Measurements from ENCODE around the gene NINL. TPM values are rescaled to one million over a fixed set of nuclear protein-coding genes. Genes with fewer than 3 reads are reported as not detected.

NINL gene
- polyA plus RNA-seq, 1 donor (not counting 4 experiments of a cell fraction or from before 2014, with no cell fraction given), result 0.79 TPM

GRCh38 chr20:25490656-25491445 is 94.5 kb downstream of the NINL start:
- no peak overlapping the region for H3K9ac ChIP-seq (ENCODE audit: control insufficient read depth, extremely low read depth, insufficient read depth, low read length)
- H2AFZ ChIP-seq (ENCODE audit: control insufficient read depth, low read length), result no peak overlapping the region
- H4K20me1 ChIP-seq (ENCODE audit: control insufficient read depth, extremely low read depth, insufficient read depth, low read length), result no peaks in the 10 kb centered on the region
- no peak overlapping the region for H3K27ac ChIP-seq (ENCODE audit: control insufficient read depth, insufficient read depth, low read length)
- FAIRE-seq (no peak), DNase-seq (ENCODE audit: low read depth, low spot score) (no peak)
- peaks cover 19% of the 10 kb centered on the region for H3K4me1 ChIP-seq (ENCODE audit: control insufficient read depth, extremely low read depth, insufficient read depth, low read length)
- no peak overlapping the region for H3K4me3 ChIP-seq (ENCODE audit: control insufficient read depth in 2 of 3, extremely low read depth in 1 of 3, insufficient read depth in 2 of 3, low read depth in 1 of 3, low read length in 3 of 3)
- no peaks in the 10 kb centered on the region for H3K79me2 ChIP-seq (ENCODE audit: control insufficient read depth, insufficient read depth, low read length)
- no peaks in the 10 kb centered on the region for H3K36me3 ChIP-seq (ENCODE audit: control insufficient read depth in 2 of 2, extremely low read depth in 1 of 2, insufficient read depth in 2 of 2, low read length in 2 of 2)
- no peaks in the 10 kb centered on the region for H3K9me1 ChIP-seq (ENCODE audit: control insufficient read depth, extremely low read depth, insufficient read depth, low read length)
- no peaks in the 10 kb centered on the region for H3K27me3 ChIP-seq (ENCODE audit: control insufficient read depth, extremely low read depth, insufficient read depth, low read length)
- H3K9me3 ChIP-seq (ENCODE audit: control insufficient read depth, low read depth, low read length), result no peaks in the 10 kb centered on the region
- H3K4me2 ChIP-seq (ENCODE audit: control insufficient read depth, extremely low read depth, insufficient read depth, low read depth, low read length), result no peak overlapping the region
- TF ChIP-seq EZH2 (IDR thresholded peaks at IDR 0.05; ENCODE audit: low read length) (no peak), CTCF (optimal IDR thresholded peaks at IDR 0.05 in 1 of 3, IDR thresholded peaks at IDR 0.05 in 1 of 3, conservative IDR thresholded peaks at IDR 0.05 in 1 of 3; ENCODE audit: extremely low read depth in 1 of 3, insufficient read depth in 2 of 3, low read length in 3 of 3) (no peak)
- dilution Hi-C loops (cut with MboI; ENCODE audit: extremely low pct_ligation_motif_present, low sequenced_read_pairs), result no loop called here

- Histone ChIP-seq H3K27me3 (ENCODE audit: control insufficient read depth, extremely low read depth, insufficient read depth, low read length) (no peaks in the 10 kb centered on the region), H3K4me1 (ENCODE audit: control insufficient read depth, extremely low read depth, insufficient read depth, low read length) (peaks cover 34% of the 10 kb centered on the region), H3K9me3 (ENCODE audit: control insufficient read depth, low read depth, low read length) (no peaks in the 10 kb centered on the region), H3K4me3 (ENCODE audit: control insufficient read depth in 2 of 3, extremely low read depth in 1 of 3, insufficient read depth in 2 of 3, low read depth in 1 of 3, low read length in 3 of 3) (no peak overlapping the region), H3K36me3 (ENCODE audit: control insufficient read depth in 2 of 2, extremely low read depth in 1 of 2, insufficient read depth in 2 of 2, low read length in 2 of 2) (no peaks in the 10 kb centered on the region), H3K79me2 (ENCODE audit: control insufficient read depth, insufficient read depth, low read length) (no peaks in the 10 kb centered on the region), H4K20me1 (ENCODE audit: control insufficient read depth, extremely low read depth, insufficient read depth, low read length) (no peaks in the 10 kb centered on the region), H2AFZ (ENCODE audit: control insufficient read depth, low read length) (no peak overlapping the region), H3K27ac (ENCODE audit: control insufficient read depth, insufficient read depth, low read length) (no peak overlapping the region), H3K9me1 (ENCODE audit: control insufficient read depth, extremely low read depth, insufficient read depth, low read length) (no peaks in the 10 kb centered on the region), H3K4me2 (ENCODE audit: control insufficient read depth, extremely low read depth, insufficient read depth, low read depth, low read length) (no peak overlapping the region), H3K9ac (ENCODE audit: control insufficient read depth, extremely low read depth, insufficient read depth, low read length) (no peak overlapping the region)
- dilution Hi-C loops (cut with MboI; ENCODE audit: extremely low pct_ligation_motif_present, low sequenced_read_pairs), result no loop called here
- no peak for TF ChIP-seq EZH2 (IDR thresholded peaks at IDR 0.05; ENCODE audit: low read length)
- TF ChIP-seq CTCF (optimal IDR thresholded peaks at IDR 0.05 in 1 of 3, IDR thresholded peaks at IDR 0.05 in 1 of 3, conservative IDR thresholded peaks at IDR 0.05 in 1 of 3; ENCODE audit: extremely low read depth in 1 of 3, insufficient read depth in 2 of 3, low read length in 3 of 3), result no peak
- no peak for DNase-seq (ENCODE audit: low read depth, low spot score)
- FAIRE-seq, result no peak
These were observed 96.0 kb downstream of the NINL start for GRCh38 chr20:25489221-25489871.
